Measurements from ENCODE around the gene C1orf198.

DNA sequence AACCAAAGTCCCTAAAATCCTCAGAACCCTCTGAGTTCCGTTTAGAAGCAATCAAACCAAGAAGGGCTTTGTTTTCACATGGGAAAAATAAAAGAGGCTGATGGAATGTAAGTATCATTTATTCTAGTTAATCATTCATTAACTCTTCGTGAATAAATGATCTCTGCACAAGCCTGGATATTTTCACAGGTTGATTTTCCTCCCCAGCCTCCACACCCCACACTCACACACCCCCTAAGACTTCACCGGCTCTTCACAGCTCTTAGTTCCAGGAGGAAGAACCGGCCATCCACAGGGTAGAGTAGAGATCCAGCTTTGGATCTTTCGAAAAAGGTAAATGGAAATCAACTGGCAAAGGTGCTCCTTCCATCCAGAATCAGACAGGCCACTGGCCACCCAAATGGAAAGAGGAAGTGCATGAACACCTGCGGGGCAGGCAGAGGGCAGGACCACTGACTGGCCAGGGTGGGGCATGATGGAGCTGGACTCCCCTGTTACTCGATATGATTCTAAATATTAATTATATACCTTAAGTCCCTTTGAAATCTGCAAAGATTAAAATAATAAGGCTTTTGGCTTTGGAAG is 10.0 kb downstream of the C1orf198 start:
- TF ChIP-seq, protein P1, sequence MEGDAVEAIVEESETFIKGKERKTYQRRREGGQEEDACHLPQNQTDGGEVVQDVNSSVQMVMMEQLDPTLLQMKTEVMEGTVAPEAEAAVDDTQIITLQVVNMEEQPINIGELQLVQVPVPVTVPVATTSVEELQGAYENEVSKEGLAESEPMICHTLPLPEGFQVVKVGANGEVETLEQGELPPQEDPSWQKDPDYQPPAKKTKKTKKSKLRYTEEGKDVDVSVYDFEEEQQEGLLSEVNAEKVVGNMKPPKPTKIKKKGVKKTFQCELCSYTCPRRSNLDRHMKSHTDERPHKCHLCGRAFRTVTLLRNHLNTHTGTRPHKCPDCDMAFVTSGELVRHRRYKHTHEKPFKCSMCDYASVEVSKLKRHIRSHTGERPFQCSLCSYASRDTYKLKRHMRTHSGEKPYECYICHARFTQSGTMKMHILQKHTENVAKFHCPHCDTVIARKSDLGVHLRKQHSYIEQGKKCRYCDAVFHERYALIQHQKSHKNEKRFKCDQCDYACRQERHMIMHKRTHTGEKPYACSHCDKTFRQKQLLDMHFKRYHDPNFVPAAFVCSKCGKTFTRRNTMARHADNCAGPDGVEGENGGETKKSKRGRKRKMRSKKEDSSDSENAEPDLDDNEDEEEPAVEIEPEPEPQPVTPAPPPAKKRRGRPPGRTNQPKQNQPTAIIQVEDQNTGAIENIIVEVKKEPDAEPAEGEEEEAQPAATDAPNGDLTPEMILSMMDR (IDR thresholded peaks at IDR 0.05; ENCODE audit: low read depth, low read length, poor library complexity, severe bottlenecking): no peak
- TF ChIP-seq EZH2phosphoT487 (IDR thresholded peaks at IDR 0.05; ENCODE audit: borderline replicate concordance, low read length): no peak
